Measurements from ENCODE around the gene CHD9.
"Not testable (repeated sequence)": the region's sequence is repeated elsewhere in the genome, so short reads cannot be mapped to it uniquely, and the experiment has no call there.

CHD9 gene

DNA sequence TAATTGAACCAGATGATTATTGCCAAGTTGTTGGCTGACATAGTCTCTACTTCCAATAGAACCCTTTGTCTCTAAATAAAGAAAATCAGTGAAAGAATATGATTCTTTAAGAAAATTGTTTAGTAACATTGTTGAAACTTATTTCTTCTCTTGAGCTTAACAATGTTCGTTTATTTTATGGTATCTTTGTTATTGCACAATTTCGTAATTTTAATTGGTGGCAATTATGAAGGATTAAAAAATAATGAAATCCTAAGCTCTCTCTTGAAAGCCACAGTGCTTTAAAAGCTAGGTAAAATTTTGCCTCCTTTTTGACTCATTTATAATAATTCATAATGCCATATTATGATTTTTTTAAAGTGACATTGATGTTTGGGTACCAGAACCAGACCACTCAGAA lies 230.4 kb downstream of the CHD9 start:
- DNase-seq: no peak

DNA sequence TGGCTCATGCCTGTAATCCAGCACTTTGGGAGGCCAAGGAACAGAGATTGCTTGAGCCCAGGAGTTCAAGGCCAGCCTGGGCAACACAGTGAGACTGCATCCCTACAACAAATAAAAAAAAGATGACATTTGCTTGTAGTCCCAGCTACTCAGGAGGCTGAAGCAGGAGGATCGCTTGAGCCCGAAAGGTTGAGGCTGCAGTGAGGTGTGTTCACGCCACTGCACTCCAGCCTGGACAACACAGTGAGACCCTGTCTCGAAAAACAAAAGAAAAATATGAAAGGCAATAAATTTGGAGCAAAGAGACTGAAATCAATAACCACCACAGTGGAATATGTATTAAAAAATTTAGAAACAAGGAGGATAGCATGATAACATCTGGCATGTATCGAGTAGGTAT lies 235.7 kb downstream of the CHD9 start:
- no peak for DNase-seq

DNA sequence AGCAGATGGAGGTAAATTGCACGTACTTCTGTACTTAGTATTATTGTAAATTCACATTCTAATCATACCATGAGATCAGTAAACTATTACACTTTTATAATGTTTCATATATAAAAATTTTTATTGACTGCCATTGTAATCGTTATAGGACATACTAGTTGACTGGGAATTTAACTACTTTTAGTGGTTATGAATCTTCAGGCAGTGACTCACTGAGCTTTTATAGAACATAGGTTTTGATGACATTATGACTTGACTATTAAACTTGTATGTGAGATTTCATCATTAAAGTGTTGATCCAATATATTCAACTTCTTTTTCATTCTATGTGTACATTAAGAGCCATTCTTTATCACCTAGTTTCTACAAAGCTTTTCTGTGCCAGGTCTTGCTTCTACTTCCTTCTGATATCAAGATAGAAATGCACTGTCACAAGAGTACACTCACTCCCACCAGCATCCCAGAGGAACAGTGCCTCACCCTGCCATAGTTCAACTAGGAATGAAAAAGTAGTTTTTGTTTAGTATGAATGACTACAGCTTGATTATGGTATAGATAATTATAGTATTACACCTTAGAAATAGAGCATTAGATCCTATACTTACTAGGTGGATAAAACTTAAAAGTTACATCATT lies 237.1 kb downstream of the CHD9 start:
- no peak for DNase-seq

DNA sequence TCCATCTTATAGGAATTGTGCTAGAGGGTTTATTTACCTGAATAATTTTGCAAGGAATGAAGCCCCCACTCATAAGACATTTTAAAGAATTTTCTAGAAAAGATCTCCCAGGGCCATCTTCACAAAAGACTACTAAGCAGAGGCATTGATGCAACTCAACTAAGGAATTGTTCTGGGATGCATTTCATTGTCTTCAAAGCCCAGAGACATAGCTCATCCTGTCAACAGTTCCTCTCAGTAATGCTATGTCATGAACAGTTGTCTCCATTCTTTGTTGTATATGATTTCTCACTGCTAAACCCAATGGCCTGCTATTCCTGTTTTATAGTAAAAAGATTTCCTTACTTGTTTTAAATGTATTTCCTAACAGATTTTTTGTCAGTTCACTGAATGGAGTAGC lies 242.7 kb downstream of the CHD9 start:
- DNase-seq: no peak

DNA sequence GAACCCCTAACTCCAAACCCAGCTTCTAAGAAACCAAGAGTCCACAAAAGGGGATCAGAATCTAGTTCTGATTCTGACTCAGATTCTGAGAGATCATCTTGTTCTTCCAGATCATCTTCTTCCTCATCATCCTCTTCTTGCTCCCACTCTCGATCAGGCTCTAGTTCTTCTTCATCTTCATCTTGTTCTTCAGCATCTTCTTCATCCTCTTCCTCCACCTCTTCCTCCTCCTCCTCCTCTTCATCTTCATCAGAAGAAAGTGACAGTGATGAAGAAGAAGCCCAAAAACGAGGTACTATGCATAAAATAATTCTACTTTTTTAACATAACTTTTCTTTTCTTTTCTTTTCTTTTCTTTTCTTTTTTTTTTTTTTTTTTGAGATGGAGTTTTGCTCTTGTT lies 249.5 kb downstream of the CHD9 start:
- DNase-seq: no peak

DNA sequence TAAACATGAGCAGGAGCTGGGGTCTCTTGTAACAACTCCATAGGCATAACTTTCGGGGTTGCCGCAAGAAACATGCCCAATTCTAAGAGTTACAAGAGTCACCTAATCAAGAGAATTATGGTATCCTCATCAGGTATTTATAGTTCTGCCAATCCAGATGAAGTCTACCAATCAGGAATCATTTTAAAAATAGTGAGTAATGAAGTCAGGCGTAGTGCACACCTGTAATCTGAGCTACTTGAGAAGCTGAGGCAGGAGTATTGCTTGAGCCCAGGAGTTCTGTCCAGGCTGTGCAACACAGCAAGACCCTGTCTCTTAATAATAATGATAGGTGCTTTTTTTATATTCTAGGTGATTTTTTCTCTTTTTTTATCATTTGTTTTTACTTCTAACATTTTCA lies 251.0 kb downstream of the CHD9 start:
- DNase-seq: no peak

DNA sequence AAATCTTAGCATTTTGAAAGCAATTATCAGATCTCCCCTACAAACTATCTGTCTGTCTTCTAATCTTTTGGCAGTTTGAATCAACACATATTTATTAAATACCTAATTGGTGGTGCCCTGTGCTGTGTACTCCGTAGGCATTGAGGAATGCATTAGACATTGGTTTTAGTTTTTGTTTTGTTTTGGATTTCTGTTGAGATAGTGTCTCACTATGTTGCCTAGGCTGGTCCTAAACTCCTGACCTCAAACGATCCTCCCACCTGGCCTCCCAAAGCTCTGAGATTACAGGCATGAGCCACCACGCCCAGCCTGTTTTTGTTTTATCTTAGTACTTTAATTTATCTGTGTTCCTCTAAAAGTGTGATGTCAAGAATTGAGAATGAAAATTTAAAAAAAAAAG lies 254.7 kb downstream of the CHD9 start:
- no peak for DNase-seq

DNA sequence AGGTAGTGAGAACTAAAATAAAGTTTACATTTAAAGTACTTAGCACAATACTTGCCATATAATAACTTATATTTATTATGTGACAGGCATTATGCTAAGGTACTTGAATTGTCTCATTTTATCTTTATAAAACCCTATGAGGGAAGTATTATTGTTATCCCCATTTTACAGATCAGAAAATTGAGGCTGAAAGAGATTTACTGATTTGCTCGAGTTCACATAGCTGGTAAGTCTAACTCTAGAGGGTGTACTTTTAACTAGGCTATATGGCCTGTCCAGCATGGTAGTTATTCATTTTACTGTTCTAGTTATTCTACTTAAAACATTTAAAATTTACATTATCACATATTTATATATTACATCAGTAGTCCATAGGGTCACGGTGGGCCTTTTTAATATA lies 266.2 kb downstream of the CHD9 start:
- no peak for DNase-seq

DNA sequence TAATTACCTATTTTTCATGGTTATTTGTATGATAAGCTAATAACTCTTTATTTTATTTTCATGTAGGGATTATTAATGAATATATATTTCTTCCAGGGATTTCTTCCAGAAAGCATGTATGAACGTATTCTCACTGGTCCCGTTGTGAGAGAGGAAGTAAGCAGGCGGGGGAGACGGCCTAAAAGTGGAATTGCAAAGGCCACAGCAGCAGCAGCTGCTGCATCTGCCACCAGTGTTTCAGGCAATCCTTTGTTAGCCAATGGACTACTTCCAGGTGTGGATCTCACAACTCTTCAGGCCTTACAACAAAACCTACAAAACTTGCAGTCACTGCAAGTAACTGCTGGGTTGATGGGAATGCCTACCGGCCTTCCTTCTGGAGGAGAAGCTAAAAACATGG lies 269.1 kb downstream of the CHD9 start:
- DNase-seq: no peak

DNA sequence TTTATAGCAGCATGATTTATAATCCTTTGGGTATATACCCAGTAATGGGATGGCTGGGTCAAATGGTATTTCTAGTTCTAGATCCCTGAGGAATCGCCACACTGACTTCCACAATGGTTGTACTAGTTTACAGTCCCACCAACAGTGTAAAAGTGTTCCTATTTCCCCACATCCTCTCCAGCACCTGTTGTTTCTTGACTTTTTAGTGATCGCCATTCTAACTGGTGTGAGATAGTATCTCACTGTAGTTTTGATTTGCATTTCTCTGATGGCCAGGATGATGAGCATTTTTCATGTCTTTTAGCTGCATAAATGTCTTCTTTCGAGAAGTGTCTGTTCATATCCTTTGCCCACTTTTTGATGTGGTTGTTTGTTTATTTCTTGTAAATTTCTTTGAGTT lies 276.2 kb downstream of the CHD9 start:
- DNase-seq: not testable (repeated sequence)

DNA sequence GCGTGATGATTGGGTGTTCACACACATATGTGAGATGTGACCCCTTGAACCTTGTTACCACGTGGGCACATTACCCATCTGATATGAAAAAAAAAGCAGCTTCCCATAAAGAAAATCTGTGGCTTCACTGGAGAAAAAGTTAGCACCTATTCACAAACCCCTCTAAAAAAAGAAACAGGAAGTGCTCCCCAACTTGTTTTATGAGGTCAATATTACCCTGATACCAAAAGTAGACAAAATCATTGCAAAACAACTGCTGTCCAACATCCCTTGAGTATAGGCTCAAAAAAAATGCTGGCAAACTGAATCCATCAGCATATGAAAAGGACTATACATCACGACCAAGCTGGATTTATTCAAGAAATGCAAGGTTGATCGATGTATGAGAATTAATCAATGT lies 279.8 kb downstream of the CHD9 start:
- DNase-seq: no peak

DNA sequence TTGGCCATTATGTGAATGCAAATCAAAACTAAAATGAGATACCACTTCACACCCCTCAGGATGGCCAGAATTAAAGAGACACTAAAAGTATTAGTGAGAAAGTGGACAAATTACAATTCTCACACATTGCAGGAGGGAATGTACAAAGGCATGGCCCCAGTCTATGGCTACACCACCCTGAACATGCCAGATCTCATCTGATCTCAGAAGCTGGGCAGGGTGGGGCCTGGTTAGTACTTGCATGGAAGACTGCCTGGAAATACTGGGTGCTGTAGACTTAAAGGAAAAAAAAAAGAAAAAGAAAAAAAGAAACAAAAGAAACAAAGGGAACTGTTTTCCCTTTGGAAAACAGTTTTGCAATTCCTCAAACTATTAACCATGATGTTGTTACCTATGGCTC lies 282.5 kb downstream of the CHD9 start:
- DNase-seq: no peak

DNA sequence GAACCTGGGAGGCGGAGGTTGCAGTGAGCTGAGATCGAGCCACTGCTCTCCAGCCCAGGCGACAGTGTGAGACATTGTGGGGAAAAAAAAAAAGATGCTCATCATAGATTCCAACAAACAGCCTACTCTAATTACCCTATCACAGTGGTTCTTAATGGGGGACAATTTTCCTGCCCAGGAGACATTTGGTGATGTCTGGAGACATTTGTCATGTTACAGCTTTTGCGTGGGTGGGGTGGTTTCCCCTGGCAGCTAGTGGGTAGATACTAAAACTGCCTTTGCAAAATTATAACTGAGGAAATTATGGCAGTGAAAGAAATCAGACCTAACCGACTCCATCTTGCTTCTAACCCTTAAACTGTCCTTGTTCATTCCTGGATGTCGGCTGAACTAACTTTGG lies 287.0 kb downstream of the CHD9 start:
- DNase-seq: peak; percentile 5

DNA sequence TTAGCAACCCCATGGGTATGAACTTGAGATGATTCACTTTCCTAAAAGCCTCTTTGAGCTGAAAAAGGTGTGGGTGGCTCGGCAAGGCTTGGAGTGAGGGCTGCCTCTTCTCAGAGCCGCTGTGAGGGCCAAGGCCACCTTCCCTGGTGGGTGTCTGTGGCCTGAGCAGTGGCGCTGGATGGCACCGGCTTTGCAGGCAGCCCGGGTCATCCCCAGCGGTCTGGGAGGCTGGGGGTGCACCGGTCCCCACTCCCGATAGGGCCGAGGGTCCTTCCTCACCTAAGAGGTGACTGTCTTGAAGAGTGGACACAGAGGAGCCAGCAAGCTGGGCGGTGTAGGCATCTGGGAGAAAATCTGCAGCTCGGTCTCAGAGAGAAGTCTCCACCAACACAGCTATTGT lies 300.3 kb downstream of the CHD9 start:
- DNase-seq: no peak

DNA sequence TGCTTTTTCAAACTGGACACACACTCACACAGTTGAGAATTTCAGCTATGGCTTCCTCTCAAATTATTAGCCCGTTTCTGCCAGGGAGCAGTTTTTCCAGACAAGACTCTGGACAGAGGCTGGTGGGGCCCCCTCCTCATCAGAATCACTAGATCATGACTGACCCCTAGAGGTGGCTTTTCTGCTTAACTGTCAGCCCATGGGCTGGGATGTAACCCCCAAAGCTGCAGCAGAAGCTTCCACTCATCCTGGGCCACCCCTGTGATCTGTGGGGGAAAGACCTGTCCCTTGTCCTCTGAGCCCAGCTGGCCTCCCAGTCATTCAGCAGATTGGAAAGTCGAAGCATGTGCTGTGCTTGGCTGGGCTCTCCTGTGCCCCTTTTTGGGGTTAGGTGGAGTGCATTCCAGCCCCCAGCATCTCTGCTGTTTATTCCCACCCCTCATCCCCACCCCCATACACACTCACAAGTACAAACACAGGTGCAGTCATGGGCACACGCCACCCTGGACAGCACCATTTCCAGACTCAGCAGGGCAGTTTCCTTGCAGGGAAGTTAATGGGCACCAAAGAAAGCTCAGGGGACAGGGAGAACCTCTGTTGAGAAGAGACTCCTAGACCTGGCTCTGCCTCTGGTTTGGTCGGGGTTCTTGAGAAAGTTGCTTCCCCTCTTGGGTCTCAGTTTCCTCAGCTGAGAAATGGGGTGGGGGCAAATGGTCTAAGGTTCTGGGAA lies 301.9 kb downstream of the CHD9 start:
- DNase-seq: no peak

DNA sequence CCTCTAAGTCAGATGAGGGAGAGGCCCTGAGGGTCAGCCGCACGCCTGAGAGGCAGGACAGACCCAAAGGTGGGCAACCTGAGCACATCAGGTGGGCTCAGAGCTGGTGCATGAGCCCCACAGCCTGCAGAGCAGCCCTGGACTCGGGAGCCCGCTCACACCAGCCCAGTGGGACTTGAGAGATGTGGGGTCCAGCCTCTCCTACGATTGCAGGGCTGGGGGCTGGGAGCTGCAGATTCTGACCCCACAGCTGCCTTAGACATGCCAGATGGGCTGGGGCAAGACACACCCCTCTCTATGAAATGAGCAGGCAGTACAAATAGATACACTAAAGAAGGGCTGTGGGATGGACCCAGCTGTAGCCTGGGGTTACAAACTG lies 302.4 kb downstream of the CHD9 start:
- DNase-seq: no peak

DNA sequence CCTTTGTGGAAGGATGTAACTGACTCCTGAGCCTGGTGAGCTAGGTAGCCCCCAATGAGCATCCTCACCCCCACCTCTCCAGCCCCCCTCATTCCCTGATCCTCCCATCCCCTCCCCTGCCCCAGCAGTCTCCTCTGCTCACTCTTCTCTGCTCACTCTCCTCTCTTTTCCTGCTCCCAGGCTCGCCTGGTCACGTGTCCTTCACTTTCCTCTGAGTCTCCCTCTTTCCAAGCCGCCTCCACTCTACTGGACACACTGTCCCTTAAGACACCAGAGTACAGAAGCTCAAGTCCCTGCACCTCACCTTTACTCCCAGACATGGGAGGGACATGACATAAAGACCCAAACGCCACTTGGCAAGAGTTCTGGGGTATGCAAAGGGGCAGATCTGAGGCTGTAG lies 303.2 kb downstream of the CHD9 start:
- DNase-seq: no peak

DNA sequence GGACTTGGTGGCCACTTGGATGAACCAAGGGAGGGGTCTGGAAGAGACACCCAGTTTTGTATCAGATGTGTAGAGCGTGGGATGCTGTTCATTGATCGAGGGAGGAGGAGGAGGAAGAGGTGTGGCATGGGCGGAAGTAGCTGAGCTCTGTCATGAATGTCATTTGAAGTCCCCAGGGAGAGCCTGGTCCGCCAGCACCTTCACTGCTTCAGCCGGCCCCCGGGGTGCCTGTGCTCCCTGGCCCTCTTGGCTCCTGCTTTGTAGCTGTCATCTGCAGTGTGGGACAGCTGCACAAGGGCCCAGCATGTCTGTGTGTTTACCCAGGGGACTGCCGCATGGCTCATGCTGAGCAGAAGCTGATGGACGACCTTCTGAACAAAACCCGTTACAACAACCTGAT lies 304.1 kb downstream of the CHD9 start:
- DNase-seq: no peak

DNA sequence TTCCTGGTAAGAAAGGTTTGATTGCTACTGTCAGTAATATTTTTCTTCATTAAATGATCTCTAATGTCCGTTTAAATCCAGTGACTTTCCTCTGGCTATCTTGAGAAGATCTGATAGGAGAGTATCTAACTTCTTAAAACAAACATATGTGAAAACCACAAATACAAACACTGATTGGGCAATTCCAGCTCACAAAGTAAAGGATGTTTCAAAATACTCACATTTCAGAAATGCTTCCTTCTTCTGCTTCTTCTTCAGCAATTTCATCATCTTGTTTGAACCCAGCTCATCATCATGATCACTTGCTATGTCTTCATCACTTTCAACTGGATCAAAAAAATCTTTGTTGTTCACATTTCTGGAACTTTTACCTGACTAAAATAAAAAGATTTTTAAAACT lies 315.1 kb downstream of the CHD9 start:
- DNase-seq: peak; percentile 82

DNA sequence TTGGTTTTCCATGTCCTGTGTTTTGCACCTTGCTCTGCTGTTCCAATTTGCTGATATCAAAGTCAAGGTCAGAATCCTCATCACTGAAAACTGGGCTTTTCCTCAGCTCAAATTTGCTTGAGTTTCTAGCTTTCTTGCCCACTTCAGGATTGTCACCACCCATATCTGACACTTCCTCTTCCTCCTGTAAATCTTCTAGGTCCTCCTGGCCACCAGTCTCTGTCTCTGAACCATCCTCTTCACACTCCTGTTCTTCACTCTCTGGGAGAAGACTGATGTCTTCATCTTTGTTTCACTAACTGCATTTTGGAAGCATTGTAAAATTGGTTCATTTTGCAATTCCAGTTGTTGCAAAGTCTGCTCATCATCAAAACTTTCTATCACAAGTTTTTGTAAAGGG lies 316.0 kb downstream of the CHD9 start:
- peak; percentile 13 for DNase-seq

DNA sequence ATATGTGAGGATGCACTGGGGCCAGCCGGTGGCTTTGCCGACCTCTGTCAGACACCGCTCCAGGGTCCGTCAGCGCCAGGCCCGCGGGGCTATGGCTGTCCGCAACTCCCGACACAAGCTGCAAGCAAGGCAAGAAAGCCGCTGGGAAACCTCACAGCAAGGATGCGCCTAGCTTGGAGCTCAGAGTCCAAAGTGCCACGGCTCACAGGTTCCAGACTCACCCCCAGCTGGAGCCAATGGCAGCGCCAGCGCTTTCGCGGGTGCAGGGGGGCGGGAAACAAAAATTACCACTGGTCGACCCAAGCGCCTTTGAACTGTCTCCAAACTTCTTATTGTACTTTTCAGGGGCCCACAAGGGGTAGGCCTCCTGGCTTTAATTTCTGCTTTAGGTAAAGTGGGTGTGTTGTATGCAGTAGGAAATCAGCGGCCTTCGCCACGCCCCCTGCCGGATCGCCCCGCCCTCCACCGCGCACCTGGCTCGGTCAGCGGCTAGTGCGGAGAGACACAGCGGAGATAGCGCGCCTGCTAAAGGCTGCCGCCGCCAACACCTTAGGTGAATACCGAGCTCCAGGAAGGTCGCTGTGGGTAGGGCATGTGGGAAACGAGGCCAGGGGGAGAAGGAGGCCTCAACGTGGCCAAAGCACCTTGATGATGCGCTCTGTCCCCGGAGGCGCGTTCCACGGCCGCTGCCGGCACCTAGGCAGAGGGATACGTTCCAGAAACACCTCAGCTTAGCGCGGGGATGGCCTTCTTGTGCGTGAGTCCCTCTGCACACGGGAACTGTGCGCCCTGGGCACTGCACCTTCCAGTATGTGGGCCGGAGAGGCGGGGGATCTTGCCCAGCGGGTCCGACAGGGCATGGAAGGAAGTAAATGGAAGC lies 318.4 kb downstream of the CHD9 start:
- DNase-seq: no peak

DNA sequence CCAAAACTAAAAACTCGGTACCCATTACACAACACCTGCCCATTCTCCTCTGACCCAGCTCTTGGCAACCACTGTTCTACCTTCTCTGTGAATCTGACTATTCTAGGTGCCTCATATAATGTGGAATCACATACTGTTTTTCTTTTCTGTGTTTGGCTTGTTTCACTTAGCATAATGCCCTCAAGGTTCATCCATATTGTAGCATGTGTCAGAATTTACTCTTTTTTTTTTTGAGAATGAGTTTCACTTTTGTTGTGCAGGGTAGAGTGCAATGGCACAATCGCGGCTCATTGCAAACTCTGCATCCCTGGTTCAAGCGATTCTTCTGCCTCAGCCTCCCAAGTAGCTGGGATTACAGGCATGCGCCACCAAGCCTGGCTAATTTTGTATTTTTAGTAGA lies 320.0 kb downstream of the CHD9 start:
- DNase-seq: no peak

DNA sequence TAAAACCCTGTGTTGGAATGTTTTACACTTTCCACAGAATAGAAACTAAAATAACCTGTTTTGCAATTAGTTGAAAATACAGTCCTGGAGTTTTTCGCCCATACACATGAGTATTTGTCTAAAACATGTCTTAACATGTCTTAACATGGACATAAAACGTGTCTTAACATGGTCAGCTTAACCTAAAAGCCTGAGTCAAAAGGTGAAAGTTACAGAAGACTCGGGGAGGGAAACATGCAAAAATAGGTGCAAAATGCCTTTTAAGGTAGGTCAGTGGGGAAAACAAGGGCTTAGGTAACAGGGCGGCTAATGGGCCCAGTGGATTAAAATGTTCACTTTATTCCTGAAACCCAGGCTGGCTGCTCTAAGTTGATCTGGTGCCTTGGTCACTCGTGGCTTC lies 323.3 kb downstream of the CHD9 start:
- DNase-seq: no peak

Data from suppressor macrophage treated with lipopolysaccharide for 4 hours (primary cell).